Psoas muscle (tissue), 8 donors: ENCODE results near the gene SBF2. TPM values are rescaled to one million over a fixed set of nuclear protein-coding genes. Genes with fewer than 3 reads are reported as not detected.

Experiments
- ATAC-seq, 4 donors: fragments of 200-7000 bp; cut with Tn5 transposase; one replicate each; pipeline ENCODE4 v1.9.1; 2020; ENCODE audit warnings: moderate library complexity in 3 of 4, mild to moderate bottlenecking in 2 of 4
- DNase-seq, 2 donors: peaks; one replicate each; pipeline ENCODE4 v3.0.0-alpha.2; 2020
- H3K27ac ChIP-seq: fragments of 200-600 bp; one replicate; pipeline ENCODE4 v1.8.0; 2022
- H3K27me3 ChIP-seq, 3 donors: fragments of 200-600 bp in 1 of 3; one replicate each; pipeline versions ENCODE4 v1.6.1 to v1.8.0; 2013 to 2022; ENCODE audit warnings: low read length in 2 of 3, mild to moderate bottlenecking in 2 of 3, moderate library complexity in 1 of 3; ENCODE audit not compliant: insufficient read depth in 3 of 3
- H3K36me3 ChIP-seq, 2 donors: fragments of 200-600 bp in 1 of 2; one replicate each; pipeline versions ENCODE4 v1.6.1 to v1.8.0; 2013 to 2022; ENCODE audit warnings: low read depth in 1 of 2, mild to moderate bottlenecking in 1 of 2, moderate library complexity in 1 of 2; ENCODE audit not compliant: insufficient read depth in 1 of 2
- H3K4me1 ChIP-seq: fragments of 200-600 bp; one replicate; pipeline ENCODE4 v1.8.0; 2022
- H3K4me3 ChIP-seq: fragments of 200-600 bp; one replicate; pipeline ENCODE4 v1.8.0; 2022; ENCODE audit warnings: mild to moderate bottlenecking
- H3K9me3 ChIP-seq: fragments of 200-600 bp; one replicate; pipeline ENCODE4 v1.8.0; 2022
- WGBS, 3 donors: extraction: QIAGEN DNeasy Blood & Tissue Kit; methylation state at CpG; one replicate each; pipeline versions ENCODE4 v1.1.6 to v1.1.7; 2013; 5-methylcytosine and 5-hydroxymethylcytosine counted together
- intact Hi-C, 2 donors: fragments of 100-400 bp; cut with DNase I; formaldehyde crosslinking; loops; one replicate each; pipeline versions ENCODE4 v1.11.0 to v1.14.2; 2022
- polyA plus RNA-seq, 3 donors: library from polyadenylated mRNA; stranded (reverse); fragments of 200-250 nt; gene quantifications; one replicate each; pipeline ENCODE4 v1.2.3, GENCODE V29; 2013
- total RNA-seq, 4 donors: library from RNA; stranded (reverse); fragmentation: NEBNext Ultra II Directional in 2 of 4; extraction: Animal tissue kit (Norgen Biotek cat#: 25700) in 2 of 4; gene quantifications; one replicate each; pipeline versions ENCODE4 v1.2.1 to v1.2.4, GENCODE V29; 2021 to 2023
- TF ChIP-seq, protein P1 (sequence below): fragments of 200-600 bp; IDR thresholded peaks from one replicate; pipeline ENCODE4 v1.8.0; 2022; ENCODE audit warnings: antibody characterized with exemption
- donor health status: healthy with polysubstance abuse.
- donor health status: DM: no; HTN: no; CAD: no; lungs with moderate emphysema.
- donor health status: Bipolar disorder and iron deficiency.
- donor health status: healthy.
- donor health status: DM: yes; HTN: yes; CAD: no.
- donor health status: DM: no; HTN: no; CAD: no.
- donor health status: DM: no; HTN: no; CAD: no.
- donor health status: DM: yes; HTN: yes; CAD: no.

SBF2 gene
- total and polyA plus RNA-seq, 7 donors, result 3.3 to 12.6 (median 10.6) TPM

DNA sequence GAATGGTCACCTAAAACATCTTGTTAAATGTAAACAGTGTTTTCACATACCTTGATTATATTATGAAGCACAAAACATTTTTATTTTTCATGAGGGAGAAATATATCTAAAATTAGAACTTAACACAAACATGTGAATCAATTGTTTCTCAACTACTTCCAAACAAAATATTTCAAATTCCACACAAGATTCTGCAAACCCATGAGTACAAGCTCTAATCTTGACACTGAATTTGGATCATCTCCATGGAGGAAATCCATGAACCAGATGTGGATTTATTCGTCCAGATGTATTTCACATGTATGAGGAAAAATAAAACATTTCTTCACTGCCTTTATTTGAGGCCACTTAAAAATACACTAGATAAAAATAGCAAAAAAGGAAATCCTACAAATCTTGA is 184.2 kb downstream of the SBF2 start:
- Histone ChIP-seq H3K27me3 (no peaks in the 10 kb centered on the region), H3K27ac (peak overlapping the region; percentile 50), H3K36me3 (no peaks in the 10 kb centered on the region), H3K4me1 (peaks cover 19% of the 10 kb centered on the region), H3K4me3 (no peak overlapping the region), H3K9me3 (no peaks in the 10 kb centered on the region)
- TF ChIP-seq, protein P1, sequence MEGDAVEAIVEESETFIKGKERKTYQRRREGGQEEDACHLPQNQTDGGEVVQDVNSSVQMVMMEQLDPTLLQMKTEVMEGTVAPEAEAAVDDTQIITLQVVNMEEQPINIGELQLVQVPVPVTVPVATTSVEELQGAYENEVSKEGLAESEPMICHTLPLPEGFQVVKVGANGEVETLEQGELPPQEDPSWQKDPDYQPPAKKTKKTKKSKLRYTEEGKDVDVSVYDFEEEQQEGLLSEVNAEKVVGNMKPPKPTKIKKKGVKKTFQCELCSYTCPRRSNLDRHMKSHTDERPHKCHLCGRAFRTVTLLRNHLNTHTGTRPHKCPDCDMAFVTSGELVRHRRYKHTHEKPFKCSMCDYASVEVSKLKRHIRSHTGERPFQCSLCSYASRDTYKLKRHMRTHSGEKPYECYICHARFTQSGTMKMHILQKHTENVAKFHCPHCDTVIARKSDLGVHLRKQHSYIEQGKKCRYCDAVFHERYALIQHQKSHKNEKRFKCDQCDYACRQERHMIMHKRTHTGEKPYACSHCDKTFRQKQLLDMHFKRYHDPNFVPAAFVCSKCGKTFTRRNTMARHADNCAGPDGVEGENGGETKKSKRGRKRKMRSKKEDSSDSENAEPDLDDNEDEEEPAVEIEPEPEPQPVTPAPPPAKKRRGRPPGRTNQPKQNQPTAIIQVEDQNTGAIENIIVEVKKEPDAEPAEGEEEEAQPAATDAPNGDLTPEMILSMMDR, result no peak
- DNase-seq, result no peak
- peak in 1 of 4 donors; percentile 50 for ATAC-seq
- WGBS, 3 donors, result 45 to 51% (median 48%) methylated on average over 1 of the region's 1 CpG
- intact Hi-C loops, result loop anchor here in 1 of 2 donors (10.0 kb wide), 2 partner anchors 55 to 215 kb away; no protein-coding TSS in a partner anchor

DNA sequence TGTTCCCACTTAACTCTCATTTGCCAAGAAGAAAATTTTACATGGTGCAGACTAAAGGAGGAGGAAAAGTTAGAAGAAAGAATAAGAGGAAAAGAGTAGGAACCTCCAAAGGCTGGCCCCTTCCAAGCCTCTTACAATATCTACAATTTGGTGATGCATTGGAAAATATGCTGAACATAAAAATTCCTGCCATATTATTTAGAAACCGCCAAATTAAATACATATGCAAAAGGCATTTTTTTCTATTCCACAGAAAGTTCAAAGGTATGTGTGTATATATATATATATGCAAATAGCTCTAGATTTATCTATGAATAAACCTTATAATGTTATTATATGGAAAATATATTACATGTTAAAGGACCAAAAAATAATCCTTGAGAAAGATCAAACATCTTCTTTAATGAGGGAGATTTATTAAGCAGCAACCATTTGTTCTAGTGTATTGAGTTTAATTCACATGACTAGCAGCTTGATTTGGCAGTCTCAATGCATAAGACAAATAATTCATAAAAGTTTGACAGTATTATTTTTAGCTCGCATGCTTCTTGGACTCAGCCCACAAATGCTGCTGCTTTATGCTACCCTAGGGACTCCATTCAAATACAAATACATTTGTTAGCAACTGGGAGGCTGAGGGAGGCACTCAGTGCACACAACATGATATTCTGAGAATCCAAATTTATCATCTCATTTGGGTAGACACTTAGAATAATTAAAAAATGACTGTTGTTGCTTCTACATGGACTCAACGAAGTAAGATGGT is 184.9 kb downstream of the SBF2 start:
- WGBS, 3 donors, result 20 to 29% (median 24%) methylated on average over 3 of the region's 3 CpGs
- Histone ChIP-seq H3K36me3 (no peaks in the 10 kb centered on the region), H3K9me3 (no peaks in the 10 kb centered on the region), H3K4me3 (no peak overlapping the region), H3K27ac (peak overlapping the region; percentile 50), H3K4me1 (peaks cover 19% of the 10 kb centered on the region), H3K27me3 (no peaks in the 10 kb centered on the region)
- TF ChIP-seq, protein P1, result no peak
- peak; percentile 87 to 98 (median 92) for ATAC-seq
- intact Hi-C loops, result no loop called here
- no peak for DNase-seq

DNA sequence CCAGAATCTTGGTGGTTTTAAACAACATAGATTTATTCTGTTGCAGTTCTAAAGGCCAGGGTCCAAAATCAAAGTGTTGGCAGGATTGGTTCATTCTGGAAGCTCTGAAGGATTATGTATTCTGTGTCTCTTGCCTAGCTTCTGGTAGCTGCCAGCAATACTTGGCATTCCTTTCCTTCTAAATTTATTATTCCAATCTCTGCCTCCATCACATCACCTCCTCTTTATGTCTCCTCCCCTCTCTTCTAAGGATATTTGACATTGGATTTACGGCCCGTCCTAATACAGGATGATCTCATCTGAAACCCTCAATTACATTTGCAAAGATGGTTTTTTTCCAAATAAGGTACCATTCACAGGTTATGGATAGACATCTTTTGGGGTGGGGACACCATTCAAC is 186.5 kb downstream of the SBF2 start:
- TF ChIP-seq, protein P1, result no peak
- Histone ChIP-seq H3K27me3 (no peaks in the 10 kb centered on the region), H3K9me3 (no peaks in the 10 kb centered on the region), H3K4me1 (peaks cover 19% of the 10 kb centered on the region), H3K36me3 (no peaks in the 10 kb centered on the region), H3K4me3 (no peak overlapping the region), H3K27ac (no peak overlapping the region)
- WGBS, 3 donors, result 50 to 67% (median 64%) methylated on average over 2 of the region's 2 CpGs
- intact Hi-C loops, result no loop called here
- ATAC-seq, result no peak
- DNase-seq, result no peak

DNA sequence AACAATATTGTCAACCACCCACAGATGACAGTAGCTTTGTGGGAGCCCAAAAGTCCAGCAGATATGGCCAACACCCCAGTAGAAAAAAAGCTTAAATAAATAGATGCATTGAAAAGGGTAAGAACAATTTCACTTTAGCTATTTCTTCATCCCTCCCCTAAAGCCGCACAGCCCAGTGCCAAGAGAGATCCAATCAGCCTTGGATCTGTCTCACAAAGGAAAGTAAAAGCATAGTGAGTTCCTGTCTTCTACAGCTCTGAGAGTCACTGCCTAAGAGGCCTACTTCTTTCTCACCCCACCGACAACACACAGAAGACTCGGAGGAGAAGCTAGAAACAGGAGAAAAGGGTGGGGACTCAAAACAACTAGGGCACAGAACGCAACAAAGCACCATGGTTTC is 196.4 kb downstream of the SBF2 start:
- peaks cover 19% of the 10 kb centered on the region for H3K9me3 ChIP-seq
- TF ChIP-seq, protein P1, result no peak
- no peaks in the 10 kb centered on the region for H3K4me1 ChIP-seq
- no peak for ATAC-seq
- WGBS, 3 donors, result 87 to 93% (median 89%) methylated on average over 4 of the region's 4 CpGs
- no peak for DNase-seq
- H3K27me3 ChIP-seq, result no peaks in the 10 kb centered on the region
- no peak overlapping the region for H3K4me3 ChIP-seq
- H3K36me3 ChIP-seq, result no peaks in the 10 kb centered on the region
- intact Hi-C loops, result loop anchor here in 1 of 2 donors (10.0 kb wide), 1 partner anchor 93 kb away; no protein-coding TSS in a partner anchor
- H3K27ac ChIP-seq, result no peak overlapping the region
